ENCODE data around the gene TRPV3. TPM values are rescaled to one million over a fixed set of nuclear protein-coding genes. Genes with fewer than 3 reads are reported as not detected.

TRPV3 gene
- total RNA-seq, 1 donor: 1.5 TPM

- DNase-seq (ENCODE audit: low read depth): no peak
- TF ChIP-seq CTCF (IDR thresholded peaks at IDR 0.05; ENCODE audit: insufficient read depth, low read length): no peak
- no peak overlapping the region for H3K4me3 ChIP-seq (ENCODE audit: low read depth, low read length)
Measured at GRCh38 chr17:3505008-3505407, 52.6 kb downstream of the TRPV3 start.

GRCh38 chr17:3503285-3503684 is 54.3 kb downstream of the TRPV3 start:
- H3K4me3 ChIP-seq (ENCODE audit: low read depth, low read length): no peak overlapping the region
- TF ChIP-seq CTCF (IDR thresholded peaks at IDR 0.05; ENCODE audit: insufficient read depth, low read length): no peak
- no peak for DNase-seq (ENCODE audit: low read depth)

- DNase-seq (ENCODE audit: low read depth): no peak
- no peak for TF ChIP-seq CTCF (IDR thresholded peaks at IDR 0.05; ENCODE audit: insufficient read depth, low read length)
- no peak overlapping the region for H3K4me3 ChIP-seq (ENCODE audit: low read depth, low read length)
Measured at GRCh38 chr17:3502466-3502865, 55.1 kb downstream of the TRPV3 start.

- no peak overlapping the region for H3K4me3 ChIP-seq (ENCODE audit: low read depth, low read length)
- TF ChIP-seq CTCF (IDR thresholded peaks at IDR 0.05; ENCODE audit: insufficient read depth, low read length): no peak
- DNase-seq (ENCODE audit: low read depth): peak; percentile 6
Measured at GRCh38 chr17:3501344-3501743, 56.3 kb downstream of the TRPV3 start.

- DNase-seq (ENCODE audit: low read depth): no peak
- H3K4me3 ChIP-seq (ENCODE audit: low read depth, low read length): no peak overlapping the region
- TF ChIP-seq CTCF (IDR thresholded peaks at IDR 0.05; ENCODE audit: insufficient read depth, low read length): no peak
Measured at GRCh38 chr17:3497101-3497500, 60.5 kb downstream of the TRPV3 start.

- DNase-seq (ENCODE audit: low read depth): no peak
- H3K4me3 ChIP-seq (ENCODE audit: low read depth, low read length): no peak overlapping the region
- TF ChIP-seq CTCF (IDR thresholded peaks at IDR 0.05; ENCODE audit: insufficient read depth, low read length): no peak
Measured at GRCh38 chr17:3485481-3486068, 72.0 kb downstream of the TRPV3 start.

GRCh38 chr17:3482852-3483251 is 74.8 kb downstream of the TRPV3 start:
- TF ChIP-seq CTCF (IDR thresholded peaks at IDR 0.05; ENCODE audit: insufficient read depth, low read length): no peak
- DNase-seq (ENCODE audit: low read depth): no peak

More at GRCh38 chr17:3482852-3483251, 74.8 kb downstream of the TRPV3 start:
- H3K4me3 ChIP-seq (ENCODE audit: low read depth, low read length): no peak overlapping the region
